Kidney epithelial cell (primary cell): Measurements from ENCODE around the gene CD53. TPM values are rescaled to one million over a fixed set of nuclear protein-coding genes. Genes with fewer than 3 reads are reported as not detected.

Experiments
- DNase-seq: peaks from one replicate; pipeline ENCODE4 v3.0.0-alpha.2; 2010; ENCODE audit warnings: low read depth
- H3K27me3 ChIP-seq: 2 replicates; pipeline ENCODE4 v1.6.0; 2011; ENCODE audit warnings: low read length; ENCODE audit not compliant: control insufficient read depth, insufficient read depth
- H3K36me3 ChIP-seq: 2 replicates; pipeline ENCODE4 v1.5.1; 2011; ENCODE audit warnings: low read length; ENCODE audit not compliant: control insufficient read depth, insufficient read depth
- H3K4me3 ChIP-seq: 2 replicates; pipeline ENCODE4 v1.5.1; 2011; ENCODE audit warnings: low read depth, mild to moderate bottlenecking, control low read depth, low read length
- CTCF ChIP-seq: IDR thresholded peaks from 2 replicates; pipeline ENCODE4 v1.5.1; 2011; ENCODE audit warnings: mild to moderate bottlenecking, moderate library complexity, low read length, control low read depth, inconsistent platforms; ENCODE audit not compliant: insufficient read depth, poor library complexity, severe bottlenecking
- total RNA-seq: library from RNA; depleted of rRNA; stranded (reverse); fragments of >200 nt; gene quantifications from 2 replicates; pipeline ENCODE4 v1.2.3, GENCODE V29; 2015

The CD53 gene
- total RNA-seq, 1 donor from 2014 or later, result not detected

- TF ChIP-seq CTCF, result no peak
- no peaks in the 10 kb centered on the region for H3K36me3 ChIP-seq
- no peak overlapping the region for H3K4me3 ChIP-seq
- no peaks in the 10 kb centered on the region for H3K27me3 ChIP-seq
- DNase-seq, result no peak
Observed at GRCh38 chr1:110850627-110851026, 22.3 kb upstream of the CD53 start.

GRCh38 chr1:110853135-110853534 lies 19.8 kb upstream of the CD53 start:
- Histone ChIP-seq H3K36me3 (no peaks in the 10 kb centered on the region), H3K4me3 (no peak overlapping the region), H3K27me3 (no peaks in the 10 kb centered on the region)
- no peak for DNase-seq
- no peak for TF ChIP-seq CTCF

- Histone ChIP-seq H3K27me3 (no peaks in the 10 kb centered on the region), H3K36me3 (no peaks in the 10 kb centered on the region), H3K4me3 (no peak overlapping the region)
- no peak for TF ChIP-seq CTCF
- DNase-seq, result no peak
Observed at GRCh38 chr1:110856410-110856809, 16.5 kb upstream of the CD53 start.

GRCh38 chr1:110857964-110858948 lies 14.7 kb upstream of the CD53 start:
- DNase-seq, result no peak
- no peak overlapping the region for H3K4me3 ChIP-seq
- no peaks in the 10 kb centered on the region for H3K36me3 ChIP-seq
- no peak for TF ChIP-seq CTCF
- H3K27me3 ChIP-seq, result no peaks in the 10 kb centered on the region

- Histone ChIP-seq H3K4me3 (no peak overlapping the region), H3K27me3 (no peaks in the 10 kb centered on the region), H3K36me3 (no peaks in the 10 kb centered on the region)
- DNase-seq, result no peak
- TF ChIP-seq CTCF, result no peak
Observed at GRCh38 chr1:110859062-110859461, 13.9 kb upstream of the CD53 start.
